Measurements from ENCODE around the gene SLC16A8. TPM values are rescaled to one million over a fixed set of nuclear protein-coding genes. Genes with fewer than 3 reads are reported as not detected.

Gene SLC16A8
- total and polyA plus RNA-seq, 2 experiments from 2014 or later = 0.52 to 0.66 TPM

DNA sequence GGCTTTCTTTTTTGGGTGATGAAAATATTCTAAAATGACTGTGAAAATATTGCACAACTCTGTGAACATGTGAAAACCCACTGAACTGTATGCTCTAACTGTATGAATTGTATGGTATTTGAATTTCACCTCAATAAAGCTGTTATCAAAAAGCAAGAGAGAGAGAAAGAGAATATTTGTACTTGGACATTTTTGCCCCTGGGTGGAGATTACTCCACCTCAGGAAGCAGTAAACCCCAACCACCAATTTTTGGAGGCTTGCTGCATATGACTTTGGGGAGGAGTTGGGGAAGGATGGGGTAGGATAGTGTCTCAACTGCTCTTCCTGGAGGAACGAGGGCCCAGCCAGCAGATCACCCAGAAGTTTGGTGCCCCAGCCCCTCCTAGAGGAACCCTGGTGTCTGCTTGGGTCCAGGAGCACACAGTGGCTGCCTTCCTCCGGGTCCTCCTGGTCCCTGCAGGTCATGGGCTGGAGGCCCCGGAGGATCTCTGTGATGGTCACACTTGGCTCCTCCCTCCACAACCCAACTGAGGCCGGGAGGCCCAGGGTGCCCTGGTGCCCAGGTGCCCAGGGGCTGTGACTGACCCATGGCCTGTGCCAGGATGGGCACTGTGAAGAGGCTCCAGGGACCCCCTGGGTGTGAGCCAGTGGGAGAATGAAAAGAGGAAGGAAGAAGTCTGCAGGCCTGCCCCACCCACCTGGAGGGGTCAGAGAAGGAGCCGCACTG is 42.1 kb downstream of the SLC16A8 start:
- Histone ChIP-seq H3K27me3 (ENCODE audit: insufficient read depth) (no peaks in the 10 kb centered on the region), H4K20me1 (replicated peaks; ENCODE audit: insufficient read depth) (no peaks in the 10 kb centered on the region), H3K9me2 (ENCODE audit: insufficient read depth) (no peaks in the 10 kb centered on the region), H3K36me3 (ENCODE audit: insufficient read depth) (no peaks in the 10 kb centered on the region), H3K4me3 (no peak overlapping the region), H2AFZ (no peak overlapping the region), H3F3A (replicated peaks; ENCODE audit: low read depth) (no peaks in the 10 kb centered on the region), H3K79me2 (replicated peaks; ENCODE audit: insufficient read depth) (no peaks in the 10 kb centered on the region), H3K4me1 (ENCODE audit: insufficient read depth) (no peaks in the 10 kb centered on the region), H3K4me2 (no peak overlapping the region), H3K27ac (ENCODE audit: low read depth) (no peak overlapping the region)
- Mint-ChIP-seq H3K36me3 (ENCODE audit: low read depth) (no peaks in the 10 kb centered on the region), H3K27ac (no peak overlapping the region), H3K4me1 (no peaks in the 10 kb centered on the region; the same call in 2 of the 3 replicates), H3K4me3 (no peak overlapping the region), H3K27me3 (ENCODE audit: insufficient read depth, low read depth, poor library complexity) (peaks cover 6% of the 10 kb centered on the region), H3K9me3 (no peaks in the 10 kb centered on the region; the same call in 2 of the 3 replicates)
- no peak for DNase-seq (ENCODE audit: low spot score)
- TF ChIP-seq EZH2 (IDR thresholded peaks at IDR 0.05; ENCODE audit: low read depth, unreplicated experiment) (no peak), ZNF114 (CRISPR knock-in tag; IDR thresholded peaks at IDR 0.05) (no peak), EZH2phosphoT487 (IDR thresholded peaks at IDR 0.05; ENCODE audit: unreplicated experiment) (no peak), POLR2AphosphoS5 (IDR thresholded peaks at IDR 0.05; ENCODE audit: low read depth) (no peak), JUNB (IDR thresholded peaks at IDR 0.05; ENCODE audit: unreplicated experiment) (no peak), CREB1 (CRISPR knock-in tag; IDR thresholded peaks at IDR 0.05; ENCODE audit: low read depth) (no peak), ZNF331 (CRISPR knock-in tag; IDR thresholded peaks at IDR 0.05; ENCODE audit: low read depth) (no peak), STAT1 (IDR thresholded peaks at IDR 0.05; ENCODE audit: unreplicated experiment) (no peak)
- TF ChIP-seq, protein P1, sequence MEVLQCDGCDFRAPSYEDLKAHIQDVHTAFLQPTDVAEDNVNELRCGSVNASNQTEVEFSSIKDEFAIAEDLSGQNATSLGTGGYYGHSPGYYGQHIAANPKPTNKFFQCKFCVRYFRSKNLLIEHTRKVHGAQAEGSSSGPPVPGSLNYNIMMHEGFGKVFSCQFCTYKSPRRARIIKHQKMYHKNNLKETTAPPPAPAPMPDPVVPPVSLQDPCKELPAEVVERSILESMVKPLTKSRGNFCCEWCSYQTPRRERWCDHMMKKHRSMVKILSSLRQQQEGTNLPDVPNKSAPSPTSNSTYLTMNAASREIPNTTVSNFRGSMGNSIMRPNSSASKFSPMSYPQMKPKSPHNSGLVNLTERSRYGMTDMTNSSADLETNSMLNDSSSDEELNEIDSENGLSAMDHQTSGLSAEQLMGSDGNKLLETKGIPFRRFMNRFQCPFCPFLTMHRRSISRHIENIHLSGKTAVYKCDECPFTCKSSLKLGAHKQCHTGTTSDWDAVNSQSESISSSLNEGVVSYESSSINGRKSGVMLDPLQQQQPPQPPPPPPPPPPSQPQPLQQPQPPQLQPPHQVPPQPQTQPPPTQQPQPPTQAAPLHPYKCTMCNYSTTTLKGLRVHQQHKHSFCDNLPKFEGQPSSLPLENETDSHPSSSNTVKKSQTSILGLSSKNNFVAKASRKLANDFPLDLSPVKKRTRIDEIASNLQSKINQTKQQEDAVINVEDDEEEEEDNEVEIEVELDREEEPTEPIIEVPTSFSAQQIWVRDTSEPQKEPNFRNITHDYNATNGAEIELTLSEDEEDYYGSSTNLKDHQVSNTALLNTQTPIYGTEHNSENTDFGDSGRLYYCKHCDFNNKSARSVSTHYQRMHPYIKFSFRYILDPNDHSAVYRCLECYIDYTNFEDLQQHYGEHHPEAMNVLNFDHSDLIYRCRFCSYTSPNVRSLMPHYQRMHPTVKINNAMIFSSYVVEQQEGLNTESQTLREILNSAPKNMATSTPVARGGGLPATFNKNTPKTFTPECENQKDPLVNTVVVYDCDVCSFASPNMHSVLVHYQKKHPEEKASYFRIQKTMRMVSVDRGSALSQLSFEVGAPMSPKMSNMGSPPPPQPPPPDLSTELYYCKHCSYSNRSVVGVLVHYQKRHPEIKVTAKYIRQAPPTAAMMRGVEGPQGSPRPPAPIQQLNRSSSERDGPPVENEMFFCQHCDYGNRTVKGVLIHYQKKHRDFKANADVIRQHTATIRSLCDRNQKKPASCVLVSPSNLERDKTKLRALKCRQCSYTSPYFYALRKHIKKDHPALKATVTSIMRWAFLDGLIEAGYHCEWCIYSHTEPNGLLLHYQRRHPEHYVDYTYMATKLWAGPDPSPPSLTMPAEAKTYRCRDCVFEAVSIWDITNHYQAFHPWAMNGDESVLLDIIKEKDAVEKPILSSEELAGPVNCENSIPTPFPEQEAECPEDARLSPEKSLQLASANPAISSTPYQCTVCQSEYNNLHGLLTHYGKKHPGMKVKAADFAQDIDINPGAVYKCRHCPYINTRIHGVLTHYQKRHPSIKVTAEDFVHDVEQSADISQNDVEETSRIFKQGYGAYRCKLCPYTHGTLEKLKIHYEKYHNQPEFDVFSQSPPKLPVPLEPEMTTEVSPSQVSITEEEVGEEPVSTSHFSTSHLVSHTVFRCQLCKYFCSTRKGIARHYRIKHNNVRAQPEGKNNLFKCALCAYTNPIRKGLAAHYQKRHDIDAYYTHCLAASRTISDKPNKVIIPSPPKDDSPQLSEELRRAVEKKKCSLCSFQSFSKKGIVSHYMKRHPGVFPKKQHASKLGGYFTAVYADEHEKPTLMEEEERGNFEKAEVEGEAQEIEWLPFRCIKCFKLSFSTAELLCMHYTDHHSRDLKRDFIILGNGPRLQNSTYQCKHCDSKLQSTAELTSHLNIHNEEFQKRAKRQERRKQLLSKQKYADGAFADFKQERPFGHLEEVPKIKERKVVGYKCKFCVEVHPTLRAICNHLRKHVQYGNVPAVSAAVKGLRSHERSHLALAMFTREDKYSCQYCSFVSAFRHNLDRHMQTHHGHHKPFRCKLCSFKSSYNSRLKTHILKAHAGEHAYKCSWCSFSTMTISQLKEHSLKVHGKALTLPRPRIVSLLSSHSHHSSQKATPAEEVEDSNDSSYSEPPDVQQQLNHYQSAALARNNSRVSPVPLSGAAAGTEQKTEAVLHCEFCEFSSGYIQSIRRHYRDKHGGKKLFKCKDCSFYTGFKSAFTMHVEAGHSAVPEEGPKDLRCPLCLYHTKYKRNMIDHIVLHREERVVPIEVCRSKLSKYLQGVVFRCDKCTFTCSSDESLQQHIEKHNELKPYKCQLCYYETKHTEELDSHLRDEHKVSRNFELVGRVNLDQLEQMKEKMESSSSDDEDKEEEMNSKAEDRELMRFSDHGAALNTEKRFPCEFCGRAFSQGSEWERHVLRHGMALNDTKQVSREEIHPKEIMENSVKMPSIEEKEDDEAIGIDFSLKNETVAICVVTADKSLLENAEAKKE (CRISPR knock-in tag; IDR thresholded peaks at IDR 0.05) = no peak
- TF ChIP-seq, protein P2, sequence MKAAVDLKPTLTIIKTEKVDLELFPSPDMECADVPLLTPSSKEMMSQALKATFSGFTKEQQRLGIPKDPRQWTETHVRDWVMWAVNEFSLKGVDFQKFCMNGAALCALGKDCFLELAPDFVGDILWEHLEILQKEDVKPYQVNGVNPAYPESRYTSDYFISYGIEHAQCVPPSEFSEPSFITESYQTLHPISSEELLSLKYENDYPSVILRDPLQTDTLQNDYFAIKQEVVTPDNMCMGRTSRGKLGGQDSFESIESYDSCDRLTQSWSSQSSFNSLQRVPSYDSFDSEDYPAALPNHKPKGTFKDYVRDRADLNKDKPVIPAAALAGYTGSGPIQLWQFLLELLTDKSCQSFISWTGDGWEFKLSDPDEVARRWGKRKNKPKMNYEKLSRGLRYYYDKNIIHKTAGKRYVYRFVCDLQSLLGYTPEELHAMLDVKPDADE (IDR thresholded peaks at IDR 0.05) = no peak
- TF ChIP-seq, protein P3, sequence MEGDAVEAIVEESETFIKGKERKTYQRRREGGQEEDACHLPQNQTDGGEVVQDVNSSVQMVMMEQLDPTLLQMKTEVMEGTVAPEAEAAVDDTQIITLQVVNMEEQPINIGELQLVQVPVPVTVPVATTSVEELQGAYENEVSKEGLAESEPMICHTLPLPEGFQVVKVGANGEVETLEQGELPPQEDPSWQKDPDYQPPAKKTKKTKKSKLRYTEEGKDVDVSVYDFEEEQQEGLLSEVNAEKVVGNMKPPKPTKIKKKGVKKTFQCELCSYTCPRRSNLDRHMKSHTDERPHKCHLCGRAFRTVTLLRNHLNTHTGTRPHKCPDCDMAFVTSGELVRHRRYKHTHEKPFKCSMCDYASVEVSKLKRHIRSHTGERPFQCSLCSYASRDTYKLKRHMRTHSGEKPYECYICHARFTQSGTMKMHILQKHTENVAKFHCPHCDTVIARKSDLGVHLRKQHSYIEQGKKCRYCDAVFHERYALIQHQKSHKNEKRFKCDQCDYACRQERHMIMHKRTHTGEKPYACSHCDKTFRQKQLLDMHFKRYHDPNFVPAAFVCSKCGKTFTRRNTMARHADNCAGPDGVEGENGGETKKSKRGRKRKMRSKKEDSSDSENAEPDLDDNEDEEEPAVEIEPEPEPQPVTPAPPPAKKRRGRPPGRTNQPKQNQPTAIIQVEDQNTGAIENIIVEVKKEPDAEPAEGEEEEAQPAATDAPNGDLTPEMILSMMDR (conservative IDR thresholded peaks at IDR 0.05; ENCODE audit: low read depth in 2 of 2) = no peak
- TF ChIP-seq, protein P4, sequence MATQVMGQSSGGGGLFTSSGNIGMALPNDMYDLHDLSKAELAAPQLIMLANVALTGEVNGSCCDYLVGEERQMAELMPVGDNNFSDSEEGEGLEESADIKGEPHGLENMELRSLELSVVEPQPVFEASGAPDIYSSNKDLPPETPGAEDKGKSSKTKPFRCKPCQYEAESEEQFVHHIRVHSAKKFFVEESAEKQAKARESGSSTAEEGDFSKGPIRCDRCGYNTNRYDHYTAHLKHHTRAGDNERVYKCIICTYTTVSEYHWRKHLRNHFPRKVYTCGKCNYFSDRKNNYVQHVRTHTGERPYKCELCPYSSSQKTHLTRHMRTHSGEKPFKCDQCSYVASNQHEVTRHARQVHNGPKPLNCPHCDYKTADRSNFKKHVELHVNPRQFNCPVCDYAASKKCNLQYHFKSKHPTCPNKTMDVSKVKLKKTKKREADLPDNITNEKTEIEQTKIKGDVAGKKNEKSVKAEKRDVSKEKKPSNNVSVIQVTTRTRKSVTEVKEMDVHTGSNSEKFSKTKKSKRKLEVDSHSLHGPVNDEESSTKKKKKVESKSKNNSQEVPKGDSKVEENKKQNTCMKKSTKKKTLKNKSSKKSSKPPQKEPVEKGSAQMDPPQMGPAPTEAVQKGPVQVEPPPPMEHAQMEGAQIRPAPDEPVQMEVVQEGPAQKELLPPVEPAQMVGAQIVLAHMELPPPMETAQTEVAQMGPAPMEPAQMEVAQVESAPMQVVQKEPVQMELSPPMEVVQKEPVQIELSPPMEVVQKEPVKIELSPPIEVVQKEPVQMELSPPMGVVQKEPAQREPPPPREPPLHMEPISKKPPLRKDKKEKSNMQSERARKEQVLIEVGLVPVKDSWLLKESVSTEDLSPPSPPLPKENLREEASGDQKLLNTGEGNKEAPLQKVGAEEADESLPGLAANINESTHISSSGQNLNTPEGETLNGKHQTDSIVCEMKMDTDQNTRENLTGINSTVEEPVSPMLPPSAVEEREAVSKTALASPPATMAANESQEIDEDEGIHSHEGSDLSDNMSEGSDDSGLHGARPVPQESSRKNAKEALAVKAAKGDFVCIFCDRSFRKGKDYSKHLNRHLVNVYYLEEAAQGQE (IDR thresholded peaks at IDR 0.05; ENCODE audit: unreplicated experiment) = no peak
- ATAC-seq = no peak
